ENCODE measurements around the gene TFF2. TPM values are rescaled to one million over a fixed set of nuclear protein-coding genes. Genes with fewer than 3 reads are reported as not detected.

The TFF2 gene
- total RNA-seq, 1 experiment from 2014 or later = 1.2 TPM

DNA sequence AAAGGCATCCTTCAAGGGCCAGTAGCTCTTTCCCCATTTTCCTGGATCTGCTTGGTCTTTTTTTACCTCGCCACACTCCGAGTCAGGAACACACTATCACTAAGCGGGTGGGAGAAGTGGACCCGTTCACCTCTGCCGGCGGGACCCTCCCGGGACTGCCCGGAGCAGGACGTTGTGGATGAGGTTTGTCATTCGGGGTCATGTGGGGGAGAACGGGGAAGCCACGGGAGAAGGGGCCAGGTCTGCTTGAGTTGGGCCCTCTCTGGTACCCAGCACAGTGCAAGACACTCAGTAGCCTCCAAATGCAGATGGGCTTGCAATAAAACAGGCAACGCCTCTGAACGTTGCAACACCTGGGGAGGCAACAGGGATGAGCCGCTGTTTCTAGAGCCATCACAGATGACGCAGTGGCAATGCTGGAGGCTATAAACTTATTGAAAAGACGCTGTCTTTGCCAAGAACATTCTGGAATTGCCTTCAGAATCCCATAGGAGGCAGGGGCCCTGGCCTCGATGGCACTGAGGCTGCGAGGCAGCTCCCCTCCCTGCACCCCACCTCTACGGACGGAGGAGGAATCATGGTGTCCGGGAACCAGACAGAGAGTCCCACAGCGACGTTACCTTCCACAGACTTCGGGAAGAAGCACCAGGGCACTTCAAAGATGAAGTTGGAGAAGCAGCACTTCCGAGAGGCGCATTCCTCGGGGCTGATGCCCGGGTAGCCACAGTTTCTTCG lies 3.8 kb downstream of the TFF2 start:
- Histone ChIP-seq H3K9me3 (no peaks in the 10 kb centered on the region), H3K27me3 (replicated peaks; ENCODE audit: control insufficient read depth, insufficient read depth, low read length) (no peaks in the 10 kb centered on the region), H3K36me3 (ENCODE audit: control insufficient read depth, insufficient read depth, low read length) (no peaks in the 10 kb centered on the region; the same call in 1 of the 2 replicates), H3K4me3 (ENCODE audit: low read depth, low read length) (no peak overlapping the region), H3K4me1 (peaks cover 12% of the 10 kb centered on the region)
- peaks cover 11% of the 10 kb centered on the region for H3K4me1 Mint-ChIP-seq (ENCODE audit: low read depth, unreplicated experiment)
- ChIA-PET CTCF (no interaction called here), POLR2A (no interaction called here)
- no peaks in the 10 kb centered on the region for H3K36me3 Mint-ChIP-seq (ENCODE audit: insufficient read depth, unreplicated experiment)
- no peak overlapping the region for H3K27ac Mint-ChIP-seq (ENCODE audit: unreplicated experiment)
- TF ChIP-seq, protein P1, sequence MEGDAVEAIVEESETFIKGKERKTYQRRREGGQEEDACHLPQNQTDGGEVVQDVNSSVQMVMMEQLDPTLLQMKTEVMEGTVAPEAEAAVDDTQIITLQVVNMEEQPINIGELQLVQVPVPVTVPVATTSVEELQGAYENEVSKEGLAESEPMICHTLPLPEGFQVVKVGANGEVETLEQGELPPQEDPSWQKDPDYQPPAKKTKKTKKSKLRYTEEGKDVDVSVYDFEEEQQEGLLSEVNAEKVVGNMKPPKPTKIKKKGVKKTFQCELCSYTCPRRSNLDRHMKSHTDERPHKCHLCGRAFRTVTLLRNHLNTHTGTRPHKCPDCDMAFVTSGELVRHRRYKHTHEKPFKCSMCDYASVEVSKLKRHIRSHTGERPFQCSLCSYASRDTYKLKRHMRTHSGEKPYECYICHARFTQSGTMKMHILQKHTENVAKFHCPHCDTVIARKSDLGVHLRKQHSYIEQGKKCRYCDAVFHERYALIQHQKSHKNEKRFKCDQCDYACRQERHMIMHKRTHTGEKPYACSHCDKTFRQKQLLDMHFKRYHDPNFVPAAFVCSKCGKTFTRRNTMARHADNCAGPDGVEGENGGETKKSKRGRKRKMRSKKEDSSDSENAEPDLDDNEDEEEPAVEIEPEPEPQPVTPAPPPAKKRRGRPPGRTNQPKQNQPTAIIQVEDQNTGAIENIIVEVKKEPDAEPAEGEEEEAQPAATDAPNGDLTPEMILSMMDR (IDR thresholded peaks at IDR 0.05; ENCODE audit: insufficient read depth in 1 of 2, low read depth in 1 of 2, low read length in 1 of 2, severe bottlenecking in 1 of 2, unreplicated experiment in 1 of 2) = no peak
- DNase-seq = no peak
- intact Hi-C loops (cut with micrococcal nuclease; ENCODE audit: unreplicated experiment) = no loop called here
- H3K27me3 Mint-ChIP-seq (ENCODE audit: insufficient read depth, unreplicated experiment) = no peaks in the 10 kb centered on the region
- H3K9me3 Mint-ChIP-seq (ENCODE audit: unreplicated experiment) = no peaks in the 10 kb centered on the region
- BruUV-seq (replicated peaks) = no TSS peak
- H3K4me3 Mint-ChIP-seq (ENCODE audit: unreplicated experiment) = no peak overlapping the region

DNA sequence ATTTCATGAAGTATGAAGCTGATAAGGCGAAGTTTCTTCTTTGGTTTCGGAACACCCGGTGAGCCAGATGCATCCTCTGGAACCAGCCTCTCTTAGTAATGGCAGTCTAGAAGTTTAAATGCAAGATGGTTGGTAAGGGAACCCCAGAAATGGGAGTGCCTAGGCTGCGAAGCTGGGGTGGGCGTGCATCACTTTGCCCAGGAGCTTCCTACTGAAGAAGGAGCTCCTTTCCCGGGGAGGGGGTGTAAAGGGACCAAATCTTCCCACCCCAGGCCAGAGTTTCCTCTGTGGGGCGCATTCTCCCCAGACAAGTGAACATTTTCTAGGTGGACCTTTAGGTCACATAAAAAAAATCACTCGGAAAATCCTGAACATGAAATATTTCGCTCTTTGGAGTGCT lies 4.4 kb downstream of the TFF2 start:
- no peak for DNase-seq
- BruUV-seq (replicated peaks) = no TSS peak
- no peak overlapping the region for H3K4me3 Mint-ChIP-seq (ENCODE audit: unreplicated experiment)

DNA sequence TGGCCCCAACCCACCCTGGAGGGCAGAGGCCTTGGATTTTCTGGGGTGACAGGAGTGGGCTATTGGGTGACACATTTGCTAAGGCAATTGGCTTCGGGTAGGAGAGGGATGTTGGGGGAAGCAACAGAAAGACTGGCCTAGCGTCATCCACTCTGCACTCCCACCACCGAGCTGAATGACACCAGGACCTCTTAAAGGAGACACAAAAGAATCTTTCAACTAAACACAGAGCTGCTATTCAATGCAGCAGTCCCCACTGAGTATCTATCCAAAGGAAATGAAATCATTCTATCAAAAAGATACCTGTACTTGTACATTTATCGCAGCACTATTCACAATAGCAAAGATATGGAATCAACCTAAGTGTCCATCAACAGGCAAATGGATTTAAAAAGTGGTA lies 6.2 kb downstream of the TFF2 start:
- H3K9me3 Mint-ChIP-seq (ENCODE audit: unreplicated experiment) = no peaks in the 10 kb centered on the region
- ChIA-PET CTCF (interaction anchor here (0.9 kb wide), 1 partner anchor 37 kb away, joined by 3 read pairs; no protein-coding TSS in a partner anchor), POLR2A (no interaction called here)
- intact Hi-C loops (cut with micrococcal nuclease; ENCODE audit: unreplicated experiment) = no loop called here
- H3K27ac Mint-ChIP-seq (ENCODE audit: unreplicated experiment) = no peak overlapping the region
- DNase-seq = no peak
- Histone ChIP-seq H3K4me1 (no peaks in the 10 kb centered on the region), H3K27me3 (replicated peaks; ENCODE audit: control insufficient read depth, insufficient read depth, low read length) (no peaks in the 10 kb centered on the region), H3K9me3 (no peaks in the 10 kb centered on the region), H3K4me3 (ENCODE audit: low read depth, low read length) (no peak overlapping the region), H3K36me3 (ENCODE audit: control insufficient read depth, insufficient read depth, low read length) (no peaks in the 10 kb centered on the region; the same call in 1 of the 2 replicates)
- H3K27me3 Mint-ChIP-seq (ENCODE audit: insufficient read depth, unreplicated experiment) = no peaks in the 10 kb centered on the region
- no peaks in the 10 kb centered on the region for H3K36me3 Mint-ChIP-seq (ENCODE audit: insufficient read depth, unreplicated experiment)
- no TSS peak for BruUV-seq (replicated peaks)
- TF ChIP-seq, protein P1 (IDR thresholded peaks at IDR 0.05; ENCODE audit: insufficient read depth in 1 of 2, low read depth in 1 of 2, low read length in 1 of 2, severe bottlenecking in 1 of 2, unreplicated experiment in 1 of 2) = no peak
- H3K4me1 Mint-ChIP-seq (ENCODE audit: low read depth, unreplicated experiment) = no peaks in the 10 kb centered on the region
- H3K4me3 Mint-ChIP-seq (ENCODE audit: unreplicated experiment) = no peak overlapping the region

More for the DNA sequence above, 4.4 kb downstream of the TFF2 start:
- H3K9me3 Mint-ChIP-seq (ENCODE audit: unreplicated experiment) = no peaks in the 10 kb centered on the region
- H3K27ac Mint-ChIP-seq (ENCODE audit: unreplicated experiment) = no peak overlapping the region
- H3K36me3 ChIP-seq (ENCODE audit: control insufficient read depth, insufficient read depth, low read length) = no peaks in the 10 kb centered on the region; the same call in 1 of the 2 replicates
- no peaks in the 10 kb centered on the region for H3K27me3 ChIP-seq (replicated peaks; ENCODE audit: control insufficient read depth, insufficient read depth, low read length)
- no peak overlapping the region for H3K4me3 ChIP-seq (ENCODE audit: low read depth, low read length)
- TF ChIP-seq, protein P1 (IDR thresholded peaks at IDR 0.05; ENCODE audit: insufficient read depth in 1 of 2, low read depth in 1 of 2, low read length in 1 of 2, severe bottlenecking in 1 of 2, unreplicated experiment in 1 of 2) = no peak
- ChIA-PET POLR2A (no interaction called here), CTCF (no interaction called here)
- intact Hi-C loops (cut with micrococcal nuclease; ENCODE audit: unreplicated experiment) = no loop called here
- peaks cover 10% of the 10 kb centered on the region for H3K4me1 Mint-ChIP-seq (ENCODE audit: low read depth, unreplicated experiment)
- H3K36me3 Mint-ChIP-seq (ENCODE audit: insufficient read depth, unreplicated experiment) = no peaks in the 10 kb centered on the region
- H3K27me3 Mint-ChIP-seq (ENCODE audit: insufficient read depth, unreplicated experiment) = no peaks in the 10 kb centered on the region
- H3K9me3 ChIP-seq = no peaks in the 10 kb centered on the region
- peaks cover 11% of the 10 kb centered on the region for H3K4me1 ChIP-seq

Measured in Caco-2 (cell line).